ENCODE results near the gene MED9.

DNA sequence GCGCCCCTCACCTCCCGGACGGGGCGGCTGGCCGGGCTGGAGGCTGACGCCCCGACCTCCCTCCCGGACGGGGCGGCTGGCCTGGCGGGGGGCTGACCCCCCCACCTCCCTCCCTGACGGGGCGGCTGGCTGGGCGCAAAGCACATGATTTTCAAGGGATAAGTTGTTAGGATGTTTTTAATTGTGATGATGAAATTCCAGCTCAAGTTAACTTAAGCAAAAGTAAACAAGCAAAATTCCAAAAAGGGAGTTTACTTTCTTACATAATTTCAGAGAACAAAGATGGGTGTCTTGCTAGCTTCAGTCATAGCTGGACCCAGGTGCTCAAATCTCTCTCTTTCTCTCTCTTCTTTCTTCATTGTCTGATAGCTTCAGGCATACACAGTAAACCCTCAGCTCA lies 33.6 kb upstream of the MED9 start:
- TF ChIP-seq, protein P1, sequence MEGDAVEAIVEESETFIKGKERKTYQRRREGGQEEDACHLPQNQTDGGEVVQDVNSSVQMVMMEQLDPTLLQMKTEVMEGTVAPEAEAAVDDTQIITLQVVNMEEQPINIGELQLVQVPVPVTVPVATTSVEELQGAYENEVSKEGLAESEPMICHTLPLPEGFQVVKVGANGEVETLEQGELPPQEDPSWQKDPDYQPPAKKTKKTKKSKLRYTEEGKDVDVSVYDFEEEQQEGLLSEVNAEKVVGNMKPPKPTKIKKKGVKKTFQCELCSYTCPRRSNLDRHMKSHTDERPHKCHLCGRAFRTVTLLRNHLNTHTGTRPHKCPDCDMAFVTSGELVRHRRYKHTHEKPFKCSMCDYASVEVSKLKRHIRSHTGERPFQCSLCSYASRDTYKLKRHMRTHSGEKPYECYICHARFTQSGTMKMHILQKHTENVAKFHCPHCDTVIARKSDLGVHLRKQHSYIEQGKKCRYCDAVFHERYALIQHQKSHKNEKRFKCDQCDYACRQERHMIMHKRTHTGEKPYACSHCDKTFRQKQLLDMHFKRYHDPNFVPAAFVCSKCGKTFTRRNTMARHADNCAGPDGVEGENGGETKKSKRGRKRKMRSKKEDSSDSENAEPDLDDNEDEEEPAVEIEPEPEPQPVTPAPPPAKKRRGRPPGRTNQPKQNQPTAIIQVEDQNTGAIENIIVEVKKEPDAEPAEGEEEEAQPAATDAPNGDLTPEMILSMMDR (IDR thresholded peaks at IDR 0.05): no peak
- TF ChIP-seq ZFX (IDR thresholded peaks at IDR 0.05; ENCODE audit: borderline replicate concordance): no peak
